T-helper 2 cell treated with Interferon-gamma antibody and Interleukin-4, amounts not matched to agents 5 μg/mL and 100 μg/mL, for 36 hours (primary cell): ENCODE data around the gene SLC8A1.
A peak's percentile ranks its signal among the peaks of the same experiment; 100 is the strongest.

ENCODE experiments used
- DNase-seq: peaks from one replicate; pipeline ENCODE4 v3.0.0; 2021; ENCODE audit warnings: low spot score
- H3K27ac Mint-ChIP-seq: one replicate; pipeline ENCODE4 v1.8.0; 2021; ENCODE audit warnings: mild to moderate bottlenecking, mixed read lengths
- H3K27me3 Mint-ChIP-seq: one replicate; pipeline ENCODE4 v1.8.0; 2021; ENCODE audit warnings: low read depth, mixed read lengths
- H3K36me3 Mint-ChIP-seq: one replicate; pipeline ENCODE4 v1.8.0; 2021; ENCODE audit warnings: low read depth, mixed read lengths
- H3K4me1 Mint-ChIP-seq: one replicate; pipeline ENCODE4 v1.8.0; 2021; ENCODE audit warnings: low read depth, mixed read lengths
- H3K4me3 Mint-ChIP-seq: one replicate; pipeline ENCODE4 v1.8.0; 2022; ENCODE audit warnings: mild to moderate bottlenecking, moderate library complexity, mixed read lengths
- H3K9me3 Mint-ChIP-seq: one replicate; pipeline ENCODE4 v1.8.0; 2021; ENCODE audit warnings: mixed read lengths

Gene SLC8A1

DNA sequence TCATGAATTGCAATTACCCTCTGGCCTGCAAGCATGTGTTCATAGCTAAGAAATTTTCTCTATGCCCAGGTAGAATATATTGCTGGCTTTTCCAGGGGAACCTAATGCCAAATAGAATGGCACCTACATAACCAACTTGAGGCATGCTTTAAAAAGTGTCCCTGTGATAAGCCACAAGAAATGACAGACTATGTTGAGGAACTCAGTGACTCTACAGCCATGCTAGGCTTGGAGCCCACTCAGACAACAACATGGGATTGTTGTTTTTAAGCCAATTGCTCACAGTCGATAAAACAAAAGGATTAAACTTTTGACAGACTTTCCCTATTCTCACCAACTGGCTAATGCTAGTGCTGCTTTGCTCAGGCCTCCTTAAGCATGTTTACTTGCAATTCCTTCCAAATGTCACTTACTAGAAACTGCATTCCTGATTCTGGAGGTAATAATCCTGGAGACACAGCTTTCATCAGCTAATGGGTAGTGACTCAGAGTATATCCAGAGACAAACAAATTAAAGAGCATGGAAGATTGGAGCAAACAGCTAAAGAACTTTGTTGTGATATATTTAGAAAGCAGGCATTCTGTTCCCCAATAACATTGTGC is 249.0 kb downstream of the SLC8A1 start:
- Mint-ChIP-seq H3K36me3 (peaks cover 3% of the 10 kb centered on the region), H3K9me3 (no peaks in the 10 kb centered on the region), H3K27me3 (no peaks in the 10 kb centered on the region), H3K4me1 (no peaks in the 10 kb centered on the region), H3K4me3 (no peak overlapping the region), H3K27ac (no peak overlapping the region)
- no peak for DNase-seq

DNA sequence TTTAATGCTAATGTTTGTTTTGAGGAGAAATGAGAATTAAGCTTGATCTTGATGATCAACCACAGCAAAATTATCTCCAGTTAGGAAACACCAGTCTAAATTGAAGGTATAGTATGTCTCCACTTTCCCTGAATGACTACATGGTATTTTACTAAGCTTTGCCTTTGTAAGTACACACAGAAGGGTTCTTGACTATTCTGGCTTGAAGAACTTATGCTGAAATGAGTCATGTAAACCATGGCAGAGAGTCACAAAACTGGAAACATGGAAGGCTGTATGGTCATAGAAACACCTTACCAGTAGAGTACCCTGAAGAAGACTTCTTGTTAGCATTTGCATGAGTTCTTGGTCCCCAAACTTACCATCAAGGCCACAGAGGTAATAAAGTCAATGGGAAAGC is 250.5 kb downstream of the SLC8A1 start:
- Mint-ChIP-seq H3K9me3 (no peaks in the 10 kb centered on the region), H3K4me1 (no peaks in the 10 kb centered on the region), H3K36me3 (peaks cover 3% of the 10 kb centered on the region), H3K4me3 (no peak overlapping the region), H3K27me3 (no peaks in the 10 kb centered on the region), H3K27ac (no peak overlapping the region)
- DNase-seq = no peak

DNA sequence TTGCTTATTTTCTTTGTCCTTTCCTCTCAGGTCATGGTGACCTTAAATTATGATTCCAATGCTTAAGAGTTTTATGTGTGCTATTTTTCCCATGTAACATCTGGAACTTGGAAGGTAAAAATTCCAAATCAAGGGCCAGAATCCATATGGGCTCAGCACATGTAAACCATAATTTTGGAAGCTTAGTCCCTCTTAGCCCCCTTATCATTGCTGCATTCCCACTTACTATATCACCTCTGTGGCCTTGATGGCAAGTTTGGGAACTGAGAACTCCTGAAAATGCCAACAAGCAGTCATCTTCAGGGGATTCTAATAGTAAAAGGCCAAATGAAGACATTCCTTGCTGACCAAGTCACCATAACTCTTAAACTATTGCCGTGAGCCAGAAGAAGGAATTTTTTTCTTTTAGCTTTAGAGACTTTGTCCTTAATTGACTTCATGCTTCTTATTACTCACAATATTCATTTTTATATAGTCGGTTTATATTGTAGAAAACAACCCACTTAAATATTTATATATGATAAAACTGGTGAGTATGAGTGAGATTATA is 251.4 kb downstream of the SLC8A1 start:
- Mint-ChIP-seq H3K27ac (no peak overlapping the region), H3K36me3 (peaks cover 2% of the 10 kb centered on the region), H3K4me1 (no peaks in the 10 kb centered on the region), H3K9me3 (no peaks in the 10 kb centered on the region), H3K4me3 (no peak overlapping the region), H3K27me3 (no peaks in the 10 kb centered on the region)
- no peak for DNase-seq

DNA sequence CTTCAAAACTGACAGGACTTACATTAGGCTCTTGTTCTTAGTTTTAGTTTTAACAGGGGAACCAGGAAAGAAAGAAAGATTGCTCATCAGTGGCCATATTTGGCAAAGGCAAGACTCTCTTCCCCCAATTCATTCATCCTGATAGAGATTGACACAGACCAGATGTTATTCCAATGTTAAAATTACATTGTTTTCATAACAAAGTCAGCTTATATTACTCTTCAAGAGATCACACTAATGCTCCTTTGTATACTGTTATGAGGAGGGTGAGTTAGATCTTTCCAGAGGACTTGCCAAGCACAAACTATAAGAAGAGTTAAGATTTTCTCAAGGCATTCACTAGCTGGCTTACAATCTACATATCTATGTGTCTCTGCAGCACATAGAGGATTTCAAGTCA is 252.1 kb downstream of the SLC8A1 start:
- no peaks in the 10 kb centered on the region for H3K9me3 Mint-ChIP-seq
- DNase-seq = no peak
- H3K4me3 Mint-ChIP-seq = no peak overlapping the region
- no peak overlapping the region for H3K27ac Mint-ChIP-seq
- no peaks in the 10 kb centered on the region for H3K27me3 Mint-ChIP-seq
- no peaks in the 10 kb centered on the region for H3K4me1 Mint-ChIP-seq
- no peaks in the 10 kb centered on the region for H3K36me3 Mint-ChIP-seq

DNA sequence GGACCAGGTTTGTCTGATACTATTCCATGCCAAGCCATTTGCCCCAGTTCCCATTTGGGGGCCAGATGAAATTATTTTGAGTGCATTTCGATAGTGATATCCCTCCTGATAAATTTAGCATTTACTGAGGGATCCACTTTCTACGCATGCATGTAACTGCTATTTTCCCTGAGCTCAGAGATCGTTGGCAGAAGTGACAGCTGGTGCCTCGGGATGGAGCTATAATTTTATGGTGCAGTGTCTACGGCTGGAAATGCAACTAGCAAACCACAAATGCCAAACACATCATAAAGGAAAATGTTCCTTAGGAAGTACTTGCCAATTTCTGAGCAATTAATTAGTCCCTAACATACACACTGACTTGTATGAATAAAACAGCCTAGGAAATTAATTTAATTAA is 254.8 kb downstream of the SLC8A1 start:
- DNase-seq = no peak
- H3K27ac Mint-ChIP-seq = no peak overlapping the region
- H3K4me1 Mint-ChIP-seq = no peaks in the 10 kb centered on the region
- no peak overlapping the region for H3K4me3 Mint-ChIP-seq
- H3K27me3 Mint-ChIP-seq = no peaks in the 10 kb centered on the region
- H3K36me3 Mint-ChIP-seq = no peaks in the 10 kb centered on the region
- no peaks in the 10 kb centered on the region for H3K9me3 Mint-ChIP-seq

DNA sequence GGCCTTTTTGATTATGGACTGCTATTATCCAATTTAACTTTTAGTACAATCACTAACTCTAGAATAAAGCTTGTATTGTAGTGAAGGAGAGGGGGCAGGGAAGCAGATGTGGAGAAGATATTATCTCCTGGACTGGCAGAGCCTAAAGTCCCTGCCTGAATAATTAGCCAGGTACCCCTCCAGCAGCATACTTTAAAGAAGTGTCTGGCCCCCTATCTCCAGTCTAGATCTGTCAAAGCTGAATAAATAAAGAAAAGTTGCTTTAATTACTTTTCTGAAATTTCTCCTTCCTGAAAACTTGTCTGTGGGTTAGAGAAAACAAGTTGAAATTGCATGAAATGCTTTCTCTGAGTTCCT is 258.2 kb downstream of the SLC8A1 start:
- Mint-ChIP-seq H3K27me3 (no peaks in the 10 kb centered on the region), H3K36me3 (no peaks in the 10 kb centered on the region), H3K9me3 (no peaks in the 10 kb centered on the region), H3K27ac (no peak overlapping the region), H3K4me3 (no peak overlapping the region), H3K4me1 (no peaks in the 10 kb centered on the region)
- DNase-seq = no peak

DNA sequence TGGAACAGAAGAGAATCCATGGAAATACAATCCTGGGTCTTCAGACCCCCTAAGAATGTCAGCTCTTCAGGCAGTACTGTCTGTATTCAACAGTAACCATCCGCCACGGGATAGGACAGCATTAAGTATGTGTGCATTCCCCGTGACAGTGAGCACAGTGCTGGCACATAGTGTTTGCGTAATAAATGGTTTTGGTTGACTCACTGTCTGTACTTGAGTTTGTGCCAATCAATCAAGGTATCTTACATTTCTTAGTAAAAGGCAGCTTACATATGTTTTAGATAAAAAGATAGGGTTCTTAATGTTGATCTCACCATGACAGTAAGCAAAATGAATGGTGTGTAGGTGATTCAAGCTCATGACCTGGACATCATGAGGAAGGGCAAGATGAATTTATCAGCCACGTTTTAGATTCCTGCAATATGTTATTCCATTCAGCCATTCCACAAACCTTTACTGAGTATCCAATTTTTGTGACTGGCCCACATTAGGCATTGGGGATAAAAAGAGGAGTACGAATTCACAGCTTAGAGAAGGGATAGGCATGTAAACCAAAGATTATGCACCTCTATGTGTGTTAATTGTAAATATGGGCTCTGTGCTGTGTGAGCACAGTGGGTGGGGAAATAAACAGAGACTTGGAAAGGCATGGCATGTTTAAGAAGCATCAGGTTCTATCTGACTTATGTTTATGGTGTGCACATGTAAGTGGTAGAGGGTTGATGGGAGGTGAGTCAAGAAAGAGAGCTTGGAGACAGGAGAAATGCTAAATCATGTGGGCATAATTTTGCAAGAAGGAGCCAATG is 258.8 kb downstream of the SLC8A1 start:
- no peaks in the 10 kb centered on the region for H3K9me3 Mint-ChIP-seq
- H3K27ac Mint-ChIP-seq = no peak overlapping the region
- H3K4me1 Mint-ChIP-seq = no peaks in the 10 kb centered on the region

DNA sequence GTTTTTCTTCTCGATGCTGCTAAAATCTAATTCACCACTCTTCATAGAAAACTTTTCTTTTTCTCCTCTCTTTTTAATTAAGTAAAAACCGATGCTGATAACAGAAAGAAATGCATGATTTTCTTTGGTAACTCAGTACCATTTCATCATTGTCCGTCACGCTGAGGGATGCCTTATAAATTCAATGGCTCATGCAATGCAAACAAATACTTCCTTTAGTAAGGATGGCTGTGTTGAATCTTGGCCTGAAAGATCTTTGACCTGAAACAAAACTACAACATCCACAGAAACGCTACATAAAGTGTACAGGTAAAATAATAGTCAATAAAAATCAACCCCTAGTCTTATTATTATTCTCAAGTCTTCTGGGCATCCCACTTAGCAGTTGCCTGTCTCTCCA is 261.4 kb downstream of the SLC8A1 start:
- Mint-ChIP-seq H3K27ac (no peak overlapping the region), H3K36me3 (no peaks in the 10 kb centered on the region), H3K4me1 (no peaks in the 10 kb centered on the region), H3K4me3 (no peak overlapping the region), H3K27me3 (no peaks in the 10 kb centered on the region), H3K9me3 (no peaks in the 10 kb centered on the region)
- no peak for DNase-seq

More for the DNA sequence above, 258.8 kb downstream of the SLC8A1 start:
- no peak for DNase-seq
- Mint-ChIP-seq H3K4me3 (no peak overlapping the region), H3K27me3 (no peaks in the 10 kb centered on the region), H3K36me3 (no peaks in the 10 kb centered on the region)

DNA sequence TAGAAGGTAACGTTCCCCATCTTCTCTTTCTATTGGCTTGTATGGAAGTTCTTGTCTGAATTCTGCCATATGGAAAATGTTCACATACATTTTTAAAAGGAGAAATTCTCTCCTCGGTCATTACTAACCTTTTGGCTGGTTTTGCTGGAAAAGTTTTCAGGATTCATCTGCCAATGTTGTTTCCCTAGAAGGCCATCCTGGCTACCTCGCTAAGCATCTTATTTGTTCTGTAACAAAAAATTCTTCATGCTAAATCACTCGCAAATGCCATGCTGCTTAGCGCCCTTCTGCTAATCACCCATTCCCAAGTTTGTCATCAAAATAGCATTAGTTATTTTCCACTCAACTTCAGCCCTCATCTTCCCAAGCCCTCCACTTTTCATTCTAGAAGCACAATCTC is 262.0 kb downstream of the SLC8A1 start:
- H3K27me3 Mint-ChIP-seq = no peaks in the 10 kb centered on the region
- no peak overlapping the region for H3K4me3 Mint-ChIP-seq
- H3K9me3 Mint-ChIP-seq = no peaks in the 10 kb centered on the region
- no peak overlapping the region for H3K27ac Mint-ChIP-seq
- no peak for DNase-seq
- no peaks in the 10 kb centered on the region for H3K36me3 Mint-ChIP-seq
- H3K4me1 Mint-ChIP-seq = no peaks in the 10 kb centered on the region

DNA sequence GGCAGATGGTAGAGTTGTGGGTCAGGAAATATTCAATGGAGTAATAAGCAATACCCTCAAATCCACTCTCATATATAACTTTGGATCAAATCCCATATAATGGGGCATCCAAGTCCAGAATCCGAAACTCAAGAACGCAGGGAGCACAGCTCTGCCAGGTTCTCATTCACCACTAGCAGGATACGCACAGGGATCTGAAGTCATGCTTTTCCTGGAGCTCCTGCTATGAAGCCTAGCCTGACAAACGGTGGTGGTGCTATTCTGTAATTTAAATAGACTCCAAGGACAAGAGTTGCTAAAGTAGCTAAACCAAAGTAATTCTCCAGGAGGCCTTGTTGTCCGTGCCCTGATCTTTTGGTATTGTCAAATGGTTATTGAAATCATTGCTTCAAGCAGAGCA is 264.8 kb downstream of the SLC8A1 start:
- H3K4me1 Mint-ChIP-seq = peaks cover 3% of the 10 kb centered on the region
- H3K4me3 Mint-ChIP-seq = no peak overlapping the region
- DNase-seq = no peak
- no peaks in the 10 kb centered on the region for H3K27me3 Mint-ChIP-seq
- no peak overlapping the region for H3K27ac Mint-ChIP-seq
- H3K36me3 Mint-ChIP-seq = no peaks in the 10 kb centered on the region
- no peaks in the 10 kb centered on the region for H3K9me3 Mint-ChIP-seq

DNA sequence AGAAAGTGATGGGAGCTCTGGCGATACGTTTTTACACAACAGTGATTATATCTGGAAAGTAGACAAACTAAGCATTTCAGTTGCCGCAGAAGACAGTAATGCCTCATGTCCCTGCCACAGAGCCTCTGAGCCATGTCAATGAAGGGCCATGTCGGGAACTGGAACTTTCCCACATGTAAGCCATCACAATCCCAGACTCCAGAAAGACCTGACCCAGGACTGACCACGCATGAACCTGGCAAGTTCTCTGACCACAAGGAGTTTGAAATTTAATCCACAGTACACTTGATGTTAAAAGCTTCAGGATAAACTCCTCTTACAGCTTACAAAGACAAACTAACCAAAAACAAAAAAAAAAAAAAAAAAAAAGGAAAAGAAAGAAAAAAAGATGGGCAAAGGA is 267.3 kb downstream of the SLC8A1 start:
- Mint-ChIP-seq H3K4me1 (peaks cover 3% of the 10 kb centered on the region), H3K27me3 (no peaks in the 10 kb centered on the region), H3K36me3 (peaks cover 3% of the 10 kb centered on the region), H3K4me3 (no peak overlapping the region), H3K27ac (no peak overlapping the region), H3K9me3 (no peaks in the 10 kb centered on the region)
- no peak for DNase-seq

DNA sequence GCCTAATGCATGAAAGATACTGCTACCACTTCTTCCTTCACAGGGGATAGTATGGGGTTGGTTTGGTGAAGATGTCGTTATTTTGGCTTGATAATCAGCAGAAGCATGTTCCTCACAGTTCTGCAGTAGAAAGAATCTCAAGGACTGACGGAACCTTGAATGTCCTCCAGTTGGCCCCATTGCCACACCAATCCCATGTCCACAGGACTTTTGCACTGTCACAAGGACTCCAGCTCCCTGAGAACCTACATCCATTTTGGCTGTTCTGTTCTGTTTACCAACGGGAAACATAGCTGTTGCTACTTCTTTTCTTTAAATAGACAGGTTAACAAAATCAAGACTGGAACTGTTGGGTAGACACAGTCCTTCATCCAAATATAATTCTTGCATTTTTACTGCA is 270.0 kb downstream of the SLC8A1 start:
- no peaks in the 10 kb centered on the region for H3K9me3 Mint-ChIP-seq
- no peak overlapping the region for H3K4me3 Mint-ChIP-seq

DNA sequence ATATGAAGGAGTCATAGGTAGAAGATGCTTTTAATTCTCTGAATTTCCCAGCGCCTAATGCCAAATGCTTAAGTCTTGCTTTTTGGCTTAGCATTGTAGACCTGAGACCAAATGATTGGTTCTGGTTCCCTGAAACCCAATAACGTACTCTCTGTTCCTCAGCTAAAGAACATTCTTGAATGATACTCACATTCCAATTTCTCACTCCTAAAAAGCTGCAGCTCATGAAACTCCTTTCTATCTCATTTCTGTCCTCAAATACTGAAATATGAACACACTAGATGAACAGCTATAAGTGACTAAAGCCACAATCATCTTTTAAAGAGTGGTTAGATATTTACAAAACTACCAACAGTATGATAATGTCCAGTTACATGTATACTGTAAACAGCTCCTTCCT is 272.1 kb downstream of the SLC8A1 start:
- H3K4me3 Mint-ChIP-seq = no peak overlapping the region
- DNase-seq = no peak
- no peaks in the 10 kb centered on the region for H3K27me3 Mint-ChIP-seq
- no peak overlapping the region for H3K27ac Mint-ChIP-seq
- H3K9me3 Mint-ChIP-seq = no peaks in the 10 kb centered on the region
- H3K36me3 Mint-ChIP-seq = peaks cover 6% of the 10 kb centered on the region
- peaks cover 16% of the 10 kb centered on the region for H3K4me1 Mint-ChIP-seq

More for the DNA sequence above, 270.0 kb downstream of the SLC8A1 start:
- DNase-seq = no peak
- Mint-ChIP-seq H3K27ac (no peak overlapping the region), H3K36me3 (peaks cover 6% of the 10 kb centered on the region), H3K4me1 (peaks cover 16% of the 10 kb centered on the region), H3K27me3 (no peaks in the 10 kb centered on the region)

DNA sequence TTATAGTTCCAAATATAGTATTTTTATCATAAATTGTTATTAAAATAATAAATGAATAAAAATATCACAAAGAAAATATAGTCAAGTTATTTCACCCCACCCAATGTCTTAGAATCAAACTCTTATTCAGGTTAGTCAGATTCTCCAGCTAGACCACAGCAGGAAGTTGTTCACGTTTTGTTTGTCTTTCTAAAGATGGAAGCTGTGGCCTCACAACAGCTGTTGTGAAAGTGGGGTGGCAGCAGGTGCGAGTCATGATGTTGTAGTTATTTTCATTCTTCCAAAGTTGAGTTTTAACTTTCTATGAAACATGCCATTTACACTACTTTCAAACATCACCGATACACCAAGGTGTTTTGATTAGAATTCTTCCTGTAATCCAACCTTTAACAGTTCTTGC is 272.9 kb downstream of the SLC8A1 start:
- no peak overlapping the region for H3K27ac Mint-ChIP-seq
- H3K36me3 Mint-ChIP-seq = peaks cover 6% of the 10 kb centered on the region

More for the DNA sequence above, 272.9 kb downstream of the SLC8A1 start:
- peak; percentile 9 for DNase-seq
- Mint-ChIP-seq H3K4me3 (no peak overlapping the region), H3K27me3 (no peaks in the 10 kb centered on the region), H3K9me3 (no peaks in the 10 kb centered on the region), H3K4me1 (peaks cover 16% of the 10 kb centered on the region)
